SK-N-MC (cell line): ENCODE data around the gene CCKAR.

Experiments
- DNase-seq: peaks from one replicate; pipeline ENCODE4 v3.0.0-alpha.2; 2011; ENCODE audit warnings: low read depth, low spot score
- H3K27ac ChIP-seq: fragments of 200-600 bp; sonication (generic); 2 replicates; pipeline ENCODE4 v1.5.1; 2016; ENCODE audit warnings: mixed run types
- H3K36me3 ChIP-seq: fragments of 200-600 bp; sonication (generic); 2 replicates; pipeline ENCODE4 v1.6.1; 2017; ENCODE audit warnings: antibody characterized with exemption, low read length, mixed read lengths; ENCODE audit not compliant: insufficient read depth
- H3K4me3 ChIP-seq: fragments of 200-600 bp; sonication (generic); 2 replicates; pipeline ENCODE4 v1.5.1; 2016
- H3K9ac ChIP-seq: fragments of 200-600 bp; sonication (generic); 2 replicates; pipeline ENCODE4 v1.8.0; 2017; ENCODE audit warnings: mixed run types, mixed read lengths; ENCODE audit not compliant: insufficient read length
- H3K9me3 ChIP-seq: fragments of 200-600 bp; sonication (generic); 2 replicates; pipeline ENCODE4 v1.6.1; 2017; ENCODE audit warnings: low read depth, mild to moderate bottlenecking, antibody characterized with exemption, low read length, moderate library complexity, mixed read lengths
- EZH2 ChIP-seq: fragments of 200-600 bp; sonication (generic); IDR thresholded peaks from one replicate; pipeline ENCODE4 v1.6.1; 2017; ENCODE audit warnings: antibody characterized with exemption
- FOXP2 ChIP-seq: optimal IDR thresholded peaks from 2 replicates; pipeline ENCODE3; 2011; ENCODE audit warnings: mild to moderate bottlenecking, moderate library complexity; ENCODE audit not compliant: insufficient read depth; ENCODE audit errors: extremely low read length, control extremely low read depth
- POLR2AphosphoS5 ChIP-seq: IDR thresholded peaks from 2 replicates; pipeline ENCODE4 v1.6.1; 2012; ENCODE audit warnings: mild to moderate bottlenecking, low read depth, low read length, borderline replicate concordance

Gene CCKAR

GRCh38 chr4:26441771-26442170 lies 48.5 kb downstream of the CCKAR start:
- no peaks in the 10 kb centered on the region for H3K36me3 ChIP-seq
- no peak overlapping the region for H3K4me3 ChIP-seq
- no peaks in the 10 kb centered on the region for H3K9me3 ChIP-seq
- DNase-seq: no peak
- TF ChIP-seq EZH2: no peak
- no peak for TF ChIP-seq POLR2AphosphoS5
- TF ChIP-seq FOXP2: no peak
- no peak overlapping the region for H3K27ac ChIP-seq
- no peak overlapping the region for H3K9ac ChIP-seq

GRCh38 chr4:26441102-26441501 lies 49.2 kb downstream of the CCKAR start:
- H3K9ac ChIP-seq: no peak overlapping the region
- DNase-seq: no peak

GRCh38 chr4:26434030-26434639 lies 56.1 kb downstream of the CCKAR start:
- Histone ChIP-seq H3K4me3 (no peak overlapping the region), H3K9ac (no peak overlapping the region), H3K9me3 (no peaks in the 10 kb centered on the region), H3K36me3 (peaks cover 6% of the 10 kb centered on the region; the same call in 1 of the 2 replicates), H3K27ac (no peak overlapping the region)
- TF ChIP-seq POLR2AphosphoS5: no peak
- no peak for TF ChIP-seq FOXP2
- TF ChIP-seq EZH2: no peak
- no peak for DNase-seq

More at GRCh38 chr4:26441102-26441501, 49.2 kb downstream of the CCKAR start:
- H3K9me3 ChIP-seq: no peaks in the 10 kb centered on the region
- no peaks in the 10 kb centered on the region for H3K36me3 ChIP-seq
- no peak overlapping the region for H3K4me3 ChIP-seq
- no peak for TF ChIP-seq FOXP2
- TF ChIP-seq POLR2AphosphoS5: no peak
- no peak for TF ChIP-seq EZH2
- no peak overlapping the region for H3K27ac ChIP-seq

- Histone ChIP-seq H3K36me3 (peaks cover 6% of the 10 kb centered on the region; the same call in 1 of the 2 replicates), H3K9ac (no peak overlapping the region), H3K4me3 (no peak overlapping the region), H3K27ac (no peak overlapping the region), H3K9me3 (no peaks in the 10 kb centered on the region)
- no peak for DNase-seq
- TF ChIP-seq POLR2AphosphoS5 (no peak), FOXP2 (no peak), EZH2 (no peak)
Measured at GRCh38 chr4:26433556-26433955, 56.7 kb downstream of the CCKAR start.

GRCh38 chr4:26432419-26432818 lies 57.9 kb downstream of the CCKAR start:
- no peak overlapping the region for H3K9ac ChIP-seq
- no peak for TF ChIP-seq EZH2
- no peak for TF ChIP-seq POLR2AphosphoS5
- no peak for TF ChIP-seq FOXP2
- H3K4me3 ChIP-seq: no peak overlapping the region
- H3K36me3 ChIP-seq: peaks cover 6% of the 10 kb centered on the region; the same call in 1 of the 2 replicates
- H3K9me3 ChIP-seq: no peaks in the 10 kb centered on the region
- DNase-seq: no peak
- no peak overlapping the region for H3K27ac ChIP-seq

GRCh38 chr4:26431461-26432180 lies 58.7 kb downstream of the CCKAR start:
- no peak overlapping the region for H3K4me3 ChIP-seq
- H3K27ac ChIP-seq: no peak overlapping the region
- H3K9ac ChIP-seq: no peak overlapping the region
- H3K9me3 ChIP-seq: no peaks in the 10 kb centered on the region
- TF ChIP-seq FOXP2: no peak
- TF ChIP-seq EZH2: no peak
- no peak for TF ChIP-seq POLR2AphosphoS5
- peaks cover 6% of the 10 kb centered on the region; the same call in 1 of the 2 replicates for H3K36me3 ChIP-seq
- no peak for DNase-seq
